IPS-NIHi7 (cell line): ENCODE measurements around the gene GABARAPL1.
"Not testable (repeated sequence)": the region's sequence is repeated elsewhere in the genome, so short reads cannot be mapped to it uniquely, and the experiment has no call there.

Source experiments
- DNase-seq: peaks from one replicate; pipeline ENCODE4 v3.0.0; 2012; ENCODE audit warnings: mixed read lengths; ENCODE audit errors: extremely low spot score

The GABARAPL1 gene

DNA sequence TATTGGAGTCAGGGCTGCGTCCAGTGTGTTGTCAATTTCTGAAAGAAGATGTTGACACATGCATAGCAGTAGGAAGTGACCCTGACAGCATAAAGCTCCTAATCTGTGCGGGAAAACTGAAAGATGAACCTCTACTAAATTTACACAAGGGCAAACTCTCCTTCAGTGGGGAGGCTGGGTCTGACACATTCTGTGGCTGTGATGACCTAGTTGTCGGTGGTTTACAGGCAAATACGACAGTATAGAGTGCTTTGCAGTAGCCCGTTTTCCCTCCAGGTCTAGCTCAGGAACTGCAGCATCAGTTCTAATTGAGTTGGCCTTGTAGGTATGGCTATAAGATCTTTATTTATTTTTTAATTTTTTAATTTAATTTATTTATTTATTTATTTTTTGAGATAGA, 14.8 kb upstream of the GABARAPL1 start:
- no peak for DNase-seq

DNA sequence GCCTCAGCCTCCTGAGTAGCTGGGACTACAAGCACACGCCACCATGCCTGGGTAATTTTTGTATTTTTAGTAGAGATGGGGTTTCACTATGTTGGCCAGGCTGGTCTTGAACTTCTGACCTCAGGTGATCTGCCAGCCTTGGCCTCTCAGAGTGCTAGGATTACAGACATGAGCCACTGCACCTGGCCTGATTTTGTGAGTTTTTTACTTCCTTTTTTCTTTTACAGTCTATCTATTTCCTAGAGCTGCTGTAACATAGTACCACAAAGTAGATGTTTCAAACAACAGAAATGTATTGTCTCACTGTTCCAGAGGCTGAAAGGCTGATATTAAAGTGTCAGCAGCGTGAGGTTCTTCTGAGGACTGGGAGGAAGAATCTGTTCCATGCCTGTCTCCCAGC, 8.2 kb upstream of the GABARAPL1 start:
- not testable (repeated sequence) for DNase-seq

DNA sequence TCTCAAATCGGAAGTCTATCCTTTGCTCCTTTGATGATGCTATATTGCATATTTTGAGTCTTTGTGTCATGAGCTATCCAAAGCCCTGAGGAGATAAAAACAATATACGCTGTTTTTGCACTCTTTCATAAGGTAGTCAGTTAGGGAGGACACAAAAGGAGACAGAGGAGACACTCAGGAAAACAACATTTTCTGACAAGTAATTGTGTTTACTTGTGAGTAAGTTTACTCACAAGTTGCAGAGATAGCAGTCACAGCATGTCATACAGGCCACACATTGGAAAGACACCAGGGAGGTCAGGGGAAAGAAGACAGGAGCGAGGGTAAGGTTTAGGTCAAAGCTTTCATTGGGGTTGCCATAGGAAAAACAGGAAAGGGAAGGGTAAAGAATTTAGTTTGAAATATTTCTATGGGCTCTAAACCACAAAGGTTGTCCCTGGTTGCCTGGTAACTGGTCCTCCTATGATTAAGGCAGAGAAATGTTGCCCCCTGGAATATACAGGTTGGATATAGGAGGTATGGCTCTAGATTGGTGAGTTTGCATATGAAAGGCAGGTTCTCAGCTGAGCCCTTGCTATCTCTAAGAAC, 7.4 kb upstream of the GABARAPL1 start:
- peak; percentile 15 for DNase-seq

DNA sequence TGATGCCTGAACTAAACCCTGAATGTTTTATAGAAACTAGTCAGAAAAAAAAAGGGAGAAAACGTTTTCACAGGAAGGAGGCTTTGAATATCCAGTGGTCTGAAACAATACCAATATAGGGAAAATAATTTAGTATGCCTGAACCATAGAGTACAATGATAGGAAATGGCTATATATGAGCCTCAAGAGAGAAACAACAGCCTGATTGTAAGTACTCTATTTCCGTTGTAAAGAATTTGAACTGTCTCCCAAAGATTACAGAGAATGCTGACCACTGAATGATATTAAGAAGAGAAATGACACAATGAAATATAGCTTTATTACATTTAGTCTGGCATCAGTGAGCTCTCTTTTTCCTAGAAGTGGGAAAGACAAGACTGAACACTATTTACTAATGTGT, 5.5 kb upstream of the GABARAPL1 start:
- DNase-seq: no peak

GRCh38 chr12:10210225-10210624, 2.5 kb upstream of the GABARAPL1 start:
- DNase-seq: no peak

DNA sequence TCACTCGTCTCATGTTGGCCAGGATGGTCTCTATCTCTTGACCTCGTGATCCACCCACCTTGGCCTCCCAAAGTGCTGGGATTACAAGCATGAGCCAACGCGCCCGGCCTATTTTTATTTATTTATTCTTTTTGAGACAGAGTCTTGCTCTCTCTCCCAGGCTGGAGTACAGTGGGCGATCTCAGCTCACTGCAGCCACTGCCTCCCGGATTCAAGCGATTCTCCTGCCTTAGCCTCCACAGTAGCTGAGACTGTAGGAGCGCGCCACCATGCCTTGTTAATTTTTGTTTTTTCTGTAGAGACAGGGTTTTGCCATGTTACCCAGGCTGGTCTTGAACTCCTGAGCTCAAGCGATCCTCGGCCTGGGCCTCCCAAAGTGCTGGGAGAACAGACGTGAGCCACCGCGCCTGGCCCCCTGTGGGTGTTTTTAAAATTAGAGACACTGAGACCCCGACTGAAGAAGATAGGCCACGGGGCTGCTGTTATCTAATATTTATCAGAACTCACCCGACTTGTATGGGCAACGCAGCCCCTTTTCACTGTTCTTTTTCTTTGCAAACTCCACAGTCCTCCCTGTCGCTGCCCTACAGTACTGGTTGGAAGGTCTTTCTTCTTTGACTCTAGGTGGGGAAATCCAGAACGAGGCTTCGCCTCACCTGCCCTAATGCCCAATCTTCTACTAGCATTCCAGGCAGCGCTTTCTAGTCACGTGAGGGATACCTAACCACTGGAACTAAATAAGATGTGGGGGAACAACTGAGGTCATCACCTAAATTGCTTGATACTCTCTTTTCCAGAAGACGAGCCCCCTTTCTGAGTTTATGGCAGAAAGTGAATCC, 1.4 kb upstream of the GABARAPL1 start:
- no peak for DNase-seq

DNA sequence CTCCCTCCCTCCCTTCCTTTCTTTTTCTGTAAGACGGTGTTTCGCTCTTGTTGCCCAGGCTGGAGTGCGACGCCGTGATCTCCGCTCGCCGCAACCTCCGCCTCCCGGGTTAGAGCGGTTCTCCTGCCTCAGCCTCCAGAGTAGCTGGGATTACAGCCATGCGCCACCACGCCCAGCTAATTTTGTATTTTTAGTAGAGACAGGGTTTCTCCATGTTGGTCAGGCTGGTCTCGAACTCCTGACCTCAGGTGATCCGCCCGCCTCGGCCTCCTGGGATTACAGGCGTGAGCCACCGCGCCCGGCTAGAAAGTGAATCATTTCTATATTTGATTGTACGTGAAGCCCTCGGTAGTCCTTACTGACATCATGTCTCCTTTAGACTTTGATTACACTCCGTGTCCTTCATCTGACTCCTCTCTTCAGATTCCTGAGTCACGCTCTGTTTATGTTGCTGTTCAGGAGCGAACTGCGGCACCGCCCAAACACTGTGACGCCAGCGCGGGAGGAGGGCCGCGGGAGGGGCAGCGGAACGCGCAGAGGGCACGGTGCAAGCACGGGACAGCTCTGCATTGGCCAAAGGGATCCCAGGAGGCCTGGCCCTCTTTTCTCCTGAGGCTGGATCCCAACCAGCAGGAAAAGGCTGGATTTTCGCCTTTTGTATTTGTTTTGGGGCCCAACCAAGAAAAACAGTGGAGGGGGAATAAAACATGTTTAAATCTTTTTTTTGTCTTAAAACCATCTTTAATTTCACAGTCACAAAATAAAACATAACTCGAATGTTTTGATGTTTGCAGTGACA, 538 bp upstream of the GABARAPL1 start:
- peak; percentile 92 for DNase-seq

DNA sequence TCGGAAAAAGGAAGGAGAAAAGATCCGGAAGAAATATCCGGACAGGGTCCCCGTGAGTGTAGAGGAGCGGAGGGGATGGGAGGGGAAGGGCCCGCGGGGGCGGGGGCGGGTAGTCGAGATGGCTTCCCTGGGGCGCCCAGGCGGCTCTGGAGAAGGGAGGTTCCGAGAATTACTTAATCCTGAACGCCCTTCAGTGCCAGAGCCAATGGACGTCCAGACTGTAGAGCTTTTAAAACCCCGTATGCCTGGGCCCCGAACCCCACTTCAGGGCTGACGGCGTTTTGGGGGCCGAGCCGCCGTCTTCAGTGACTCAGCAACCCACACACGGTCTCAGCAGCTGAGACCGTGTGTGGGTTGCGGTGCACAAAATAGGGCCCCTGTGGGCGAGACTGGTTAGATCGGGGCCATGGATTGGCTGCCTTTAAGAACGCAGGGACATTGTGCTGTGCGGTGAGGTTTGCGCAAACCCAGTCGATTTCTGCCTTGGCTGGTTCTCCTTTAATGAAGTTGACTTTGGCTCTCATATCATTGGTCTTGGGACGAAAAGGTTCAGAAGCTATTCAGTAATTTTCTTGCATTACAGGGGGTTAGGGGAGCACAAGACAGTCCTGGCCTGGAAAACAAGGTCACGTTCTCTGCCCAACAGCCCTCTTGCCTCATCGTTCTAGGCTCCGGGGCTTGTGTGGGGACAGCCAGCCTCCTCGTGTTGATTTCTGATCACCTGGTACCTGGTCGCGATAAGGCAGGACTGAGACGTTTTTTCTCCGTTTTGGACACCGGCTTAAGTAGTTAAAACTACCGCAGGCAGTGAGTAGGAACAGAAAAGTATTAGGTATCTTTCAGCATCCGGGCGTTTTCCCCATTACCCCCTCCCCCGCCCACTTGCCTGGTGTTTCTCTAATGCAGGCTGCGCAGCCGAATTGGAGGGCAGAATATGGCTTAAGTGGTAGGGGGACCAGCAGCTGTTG, 775 bp downstream of the GABARAPL1 start:
- peak; percentile 68 for DNase-seq

DNA sequence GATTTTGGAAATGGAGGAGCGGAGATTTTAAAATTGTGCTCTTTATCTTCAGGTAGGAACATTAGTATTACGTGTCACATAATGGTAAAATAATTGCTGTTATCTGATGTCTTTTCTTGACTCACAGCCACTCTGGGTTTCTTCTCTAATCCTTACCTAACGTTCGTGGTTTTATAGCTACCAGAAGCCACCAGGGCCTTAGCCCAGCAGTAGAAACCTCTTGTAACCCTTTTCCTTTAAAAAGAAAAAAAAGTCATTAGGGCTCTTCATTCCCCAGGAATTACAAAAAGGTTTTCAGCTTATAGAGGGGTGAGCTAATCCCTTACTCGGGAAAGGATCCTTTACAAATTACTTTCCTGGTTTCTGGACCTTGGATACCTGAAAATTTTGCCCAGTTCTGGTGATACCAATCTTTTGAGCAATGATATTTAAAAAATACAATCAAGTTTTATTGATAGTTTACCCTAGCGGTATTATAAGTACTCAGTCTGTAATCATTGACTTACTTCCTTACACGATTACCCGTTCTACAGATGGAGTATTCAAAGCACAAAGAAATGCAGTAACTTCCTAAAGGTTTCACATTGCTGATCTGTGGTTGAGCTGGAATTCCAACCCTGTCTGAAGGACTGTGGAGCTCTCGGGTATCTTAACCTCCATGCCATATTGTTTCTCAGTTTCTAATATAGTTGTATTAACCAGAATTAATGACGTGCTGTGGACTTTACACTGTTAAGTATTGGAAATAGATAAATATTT, 1.6 kb downstream of the GABARAPL1 start:
- no peak for DNase-seq

- DNase-seq: no peak
Measured at GRCh38 chr12:10214895-10215267, 2.2 kb downstream of the GABARAPL1 start.

DNA sequence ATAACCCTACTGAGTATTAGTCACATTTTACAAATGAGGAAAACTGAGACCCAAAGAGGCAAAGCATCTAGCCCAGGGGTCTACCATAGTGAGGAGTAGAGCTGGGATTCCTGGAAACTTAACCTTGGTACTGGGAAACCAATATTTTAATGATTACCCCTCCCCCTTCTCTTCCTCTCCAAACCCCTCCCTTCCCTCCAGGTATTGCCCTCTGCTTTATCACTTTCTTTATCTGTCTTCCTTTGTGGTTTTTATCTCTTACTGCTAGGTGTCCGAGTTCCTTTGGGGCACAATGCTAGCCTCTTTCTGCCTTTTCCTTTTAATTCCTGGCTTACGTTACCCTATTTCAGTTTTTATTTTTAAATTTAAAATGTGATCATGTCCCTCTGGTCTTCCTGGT, 2.8 kb downstream of the GABARAPL1 start:
- peak; percentile 17 for DNase-seq

- DNase-seq: not testable (repeated sequence)
Measured at GRCh38 chr12:10215946-10216345, 3.3 kb downstream of the GABARAPL1 start.

DNA sequence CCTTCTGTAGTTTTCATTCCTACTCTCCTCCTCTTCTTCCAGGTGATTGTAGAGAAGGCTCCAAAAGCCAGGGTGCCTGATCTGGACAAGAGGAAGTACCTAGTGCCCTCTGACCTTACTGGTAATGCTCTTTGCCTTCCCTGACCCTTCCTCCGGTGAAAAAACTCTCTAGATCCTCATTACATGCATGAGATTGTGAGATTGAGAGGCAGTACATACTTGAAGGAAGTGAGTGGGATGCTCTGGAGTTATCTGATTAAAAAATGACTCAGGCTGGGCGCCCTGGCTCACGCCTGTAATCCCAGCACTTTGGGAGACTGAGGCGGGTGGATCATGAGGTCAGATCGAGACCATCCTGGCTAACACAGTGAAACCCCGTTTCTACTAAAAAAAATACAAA, 5.3 kb downstream of the GABARAPL1 start:
- no peak for DNase-seq

DNA sequence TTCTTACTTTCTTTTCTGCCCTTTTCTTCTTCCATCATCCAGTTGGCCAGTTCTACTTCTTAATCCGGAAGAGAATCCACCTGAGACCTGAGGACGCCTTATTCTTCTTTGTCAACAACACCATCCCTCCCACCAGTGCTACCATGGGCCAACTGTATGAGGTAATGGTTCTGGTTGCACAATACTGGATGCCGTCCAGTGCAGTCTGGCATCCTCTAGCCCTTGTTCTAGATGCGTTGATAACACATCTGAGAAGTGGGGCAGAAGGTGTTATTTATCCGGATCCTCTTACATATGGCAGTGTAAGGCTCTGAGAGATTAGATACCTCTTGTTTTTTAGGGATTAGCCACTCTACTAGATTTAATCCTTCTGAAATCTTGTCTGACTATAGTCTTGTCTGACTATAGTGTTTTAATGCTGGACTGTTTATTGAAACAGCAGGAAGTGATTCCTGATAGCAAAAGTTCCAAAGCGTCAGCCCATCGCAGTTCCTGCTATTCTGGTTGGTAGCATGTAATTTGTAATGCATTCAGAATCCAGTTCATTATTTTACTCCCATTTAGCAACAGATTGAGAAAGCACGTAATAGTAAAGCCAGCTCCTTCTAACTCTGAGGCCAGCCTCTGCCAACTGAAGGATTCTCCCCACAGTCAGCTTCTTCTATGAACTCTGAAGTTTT, 7.9 kb downstream of the GABARAPL1 start:
- DNase-seq: no peak

GRCh38 chr12:10221846-10222245, 9.2 kb downstream of the GABARAPL1 start:
- DNase-seq: no peak

- DNase-seq: no peak
Measured at GRCh38 chr12:10223208-10223607, 10.5 kb downstream of the GABARAPL1 start.

- DNase-seq: not testable (repeated sequence)
Measured at GRCh38 chr12:10225426-10225825, 12.7 kb downstream of the GABARAPL1 start.

DNA sequence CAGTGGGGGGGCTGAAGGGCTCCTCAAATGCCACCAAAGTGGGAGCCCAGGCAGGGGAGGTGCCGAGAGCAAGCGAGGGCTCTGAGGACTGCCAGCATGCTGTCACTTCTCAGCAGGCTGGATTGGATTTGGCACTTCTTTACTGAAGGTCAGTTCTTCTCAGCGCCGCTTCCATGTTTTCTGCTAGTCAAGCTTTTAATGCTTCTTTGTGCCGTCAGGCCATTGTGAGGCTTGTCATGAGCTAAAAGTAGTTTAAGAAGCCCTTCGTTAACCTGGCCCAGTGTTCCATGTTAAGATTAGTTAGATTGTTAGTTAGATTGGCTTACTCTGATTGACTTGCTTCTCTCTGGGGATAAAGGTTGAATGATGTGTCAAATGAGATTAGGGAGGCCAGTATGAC, 13.4 kb downstream of the GABARAPL1 start:
- no peak for DNase-seq

DNA sequence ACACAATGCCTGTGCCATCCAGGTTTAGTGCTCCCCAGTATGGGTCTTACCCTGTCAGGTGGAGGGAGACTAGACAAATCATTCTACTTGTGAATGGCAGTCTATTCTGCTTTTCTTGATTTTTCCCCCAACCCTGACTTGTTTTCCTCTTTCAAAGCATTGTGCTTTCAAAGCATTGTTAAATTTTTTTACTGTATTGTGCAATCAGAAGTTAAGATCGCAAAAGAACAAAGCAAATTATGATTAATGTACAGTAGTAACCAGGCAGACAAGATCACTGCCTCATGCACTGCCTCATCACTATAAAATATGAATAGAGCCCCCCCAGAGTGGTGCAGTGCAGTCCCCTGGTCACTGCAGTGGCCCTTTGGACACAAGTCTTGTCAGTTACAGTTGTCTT, 14.1 kb downstream of the GABARAPL1 start:
- no peak for DNase-seq

DNA sequence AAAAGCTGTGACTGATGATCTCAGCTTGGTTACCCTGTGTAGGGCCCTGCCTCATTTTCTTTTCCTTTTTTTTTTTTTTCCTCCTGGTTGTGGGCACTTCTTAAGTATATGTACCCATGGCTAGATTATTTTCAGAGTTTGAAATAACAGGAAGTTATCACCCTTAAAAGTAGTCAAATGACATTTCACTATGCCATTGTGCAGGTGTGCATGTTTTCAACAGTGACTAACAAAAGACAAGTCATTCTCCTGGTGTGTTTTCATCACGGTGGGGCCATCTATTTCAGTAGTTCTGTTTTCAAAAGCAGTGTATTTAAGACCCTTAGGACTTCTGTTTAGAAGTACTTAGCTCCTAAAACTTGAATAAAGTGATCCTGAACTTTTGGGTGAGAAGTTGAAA, 15.0 kb downstream of the GABARAPL1 start:
- no peak for DNase-seq
